ENCODE data around the gene TNFRSF12A.

DNA sequence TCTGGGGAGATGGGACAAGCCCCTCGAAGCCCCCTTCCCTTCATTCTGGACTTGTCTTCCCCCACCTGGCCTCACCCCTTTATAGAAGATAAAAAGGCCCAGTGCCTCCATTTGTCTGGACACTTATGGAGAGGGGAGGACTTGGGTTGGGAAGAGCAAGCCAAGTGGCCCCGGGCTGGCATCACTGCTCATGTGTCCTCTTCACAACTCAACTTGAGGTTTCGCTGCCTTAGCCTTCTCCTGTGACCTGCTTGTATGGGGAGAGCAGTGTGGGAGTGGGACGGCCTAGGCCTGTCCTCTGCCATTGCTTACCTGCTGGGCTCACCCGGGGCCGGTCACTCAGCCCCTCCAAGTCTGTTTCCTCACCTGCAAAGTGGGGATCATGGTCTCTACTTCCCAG, 49.6 kb upstream of the TNFRSF12A start:
- TF ChIP-seq, protein P1, sequence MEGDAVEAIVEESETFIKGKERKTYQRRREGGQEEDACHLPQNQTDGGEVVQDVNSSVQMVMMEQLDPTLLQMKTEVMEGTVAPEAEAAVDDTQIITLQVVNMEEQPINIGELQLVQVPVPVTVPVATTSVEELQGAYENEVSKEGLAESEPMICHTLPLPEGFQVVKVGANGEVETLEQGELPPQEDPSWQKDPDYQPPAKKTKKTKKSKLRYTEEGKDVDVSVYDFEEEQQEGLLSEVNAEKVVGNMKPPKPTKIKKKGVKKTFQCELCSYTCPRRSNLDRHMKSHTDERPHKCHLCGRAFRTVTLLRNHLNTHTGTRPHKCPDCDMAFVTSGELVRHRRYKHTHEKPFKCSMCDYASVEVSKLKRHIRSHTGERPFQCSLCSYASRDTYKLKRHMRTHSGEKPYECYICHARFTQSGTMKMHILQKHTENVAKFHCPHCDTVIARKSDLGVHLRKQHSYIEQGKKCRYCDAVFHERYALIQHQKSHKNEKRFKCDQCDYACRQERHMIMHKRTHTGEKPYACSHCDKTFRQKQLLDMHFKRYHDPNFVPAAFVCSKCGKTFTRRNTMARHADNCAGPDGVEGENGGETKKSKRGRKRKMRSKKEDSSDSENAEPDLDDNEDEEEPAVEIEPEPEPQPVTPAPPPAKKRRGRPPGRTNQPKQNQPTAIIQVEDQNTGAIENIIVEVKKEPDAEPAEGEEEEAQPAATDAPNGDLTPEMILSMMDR (conservative IDR thresholded peaks at IDR 0.05; ENCODE audit: low read length), result no peak
- TF ChIP-seq EZH2phosphoT487 (IDR thresholded peaks at IDR 0.05; ENCODE audit: borderline replicate concordance), result no peak
